ENCODE data around the gene NAA25.
A peak's percentile ranks its signal among the peaks of the same experiment; 100 is the strongest.

The NAA25 gene

GRCh38 chr12:112108202-112109079, at the start of gene NAA25:
Gene NAA25 (minus strand): TSS chr12:112108783. CDS start chr12:112108773, 10 bp downstream.
- DNase-seq = peak; percentile 88

- DNase-seq = no peak
These were observed 45.3 kb upstream of the NAA25 start for GRCh38 chr12:112153893-112154219.

- no peak for DNase-seq
These were observed 44.8 kb upstream of the NAA25 start for GRCh38 chr12:112153181-112153892.

- DNase-seq = no peak
These were observed 43.4 kb upstream of the NAA25 start for GRCh38 chr12:112151766-112152541.

- no peak for DNase-seq
These were observed 41.0 kb upstream of the NAA25 start for GRCh38 chr12:112149596-112149995.

GRCh38 chr12:112148031-112148513, 39.5 kb upstream of the NAA25 start:
- no peak for DNase-seq

- no peak for DNase-seq
These were observed 37.5 kb upstream of the NAA25 start for GRCh38 chr12:112146123-112146522.

- no peak for DNase-seq
These were observed 32.1 kb upstream of the NAA25 start for GRCh38 chr12:112140728-112141127.

- DNase-seq = no peak
These were observed 26.1 kb upstream of the NAA25 start for GRCh38 chr12:112134731-112135130.

GRCh38 chr12:112133418-112133817, 24.8 kb upstream of the NAA25 start:
- DNase-seq = no peak

GRCh38 chr12:112131686-112132085, 23.1 kb upstream of the NAA25 start:
- DNase-seq = no peak

- peak; percentile 72 for DNase-seq
These were observed 21.9 kb upstream of the NAA25 start for GRCh38 chr12:112130441-112130998.

GRCh38 chr12:112126911-112127310, 18.3 kb upstream of the NAA25 start:
- DNase-seq = no peak

- no peak for DNase-seq
These were observed 17.4 kb upstream of the NAA25 start for GRCh38 chr12:112126000-112126438.

- DNase-seq = peak; percentile 98
These were observed 16.8 kb upstream of the NAA25 start, which contains the start of gene TRAFD1 for GRCh38 chr12:112125250-112125999. Gene TRAFD1 (plus strand): TSS chr12:112125560. CDS start chr12:112130523, 4,963 bp downstream.

- DNase-seq = no peak
These were observed 16.3 kb upstream of the NAA25 start for GRCh38 chr12:112124918-112125249.

GRCh38 chr12:112122823-112123690, 14.5 kb upstream of the NAA25 start:
- no peak for DNase-seq

- no peak for DNase-seq
These were observed 13.4 kb upstream of the NAA25 start for GRCh38 chr12:112121780-112122565.

- no peak for DNase-seq
These were observed 9.1 kb upstream of the NAA25 start for GRCh38 chr12:112117685-112118084.

All from CD4-positive, alpha-beta T cell treated with Interleukin-12 subunit alpha and Interleukin-12 subunit beta, for 1 hour (primary cell).